T-helper 1 cell (primary cell): ENCODE data around the gene OLFML3.

Source experiments
- DNase-seq, 5 donors: peaks; one replicate each; pipeline ENCODE4 v3.0.0-alpha.2; 2012 to 2020

The OLFML3 gene

GRCh38 chr1:113949007-113949406 is 30.3 kb upstream of the OLFML3 start:
- no peak for DNase-seq

- no peak for DNase-seq
Measured at GRCh38 chr1:113950908-113951307, 28.4 kb upstream of the OLFML3 start.

GRCh38 chr1:113951719-113952118 is 27.6 kb upstream of the OLFML3 start:
- no peak for DNase-seq

GRCh38 chr1:113957984-113958383 is 21.3 kb upstream of the OLFML3 start:
- DNase-seq = no peak

GRCh38 chr1:113958691-113959090 is 20.6 kb upstream of the OLFML3 start:
- DNase-seq = no peak

GRCh38 chr1:113963281-113963906 is 15.9 kb upstream of the OLFML3 start:
- DNase-seq = no peak

- DNase-seq = no peak
Measured at GRCh38 chr1:113965703-113966412, 13.4 kb upstream of the OLFML3 start.

- DNase-seq = no peak
Measured at GRCh38 chr1:113972954-113973353, 6.3 kb upstream of the OLFML3 start.

GRCh38 chr1:113975211-113975895 is 3.9 kb upstream of the OLFML3 start:
- DNase-seq = peak in 1 of 5 donors; percentile 24

GRCh38 chr1:113976609-113977278 is 2.5 kb upstream of the OLFML3 start:
- DNase-seq = no peak

- DNase-seq = no peak
Measured at GRCh38 chr1:113977906-113978305, 1.4 kb upstream of the OLFML3 start.

- no peak for DNase-seq
Measured at GRCh38 chr1:113980110-113980509, 836 bp downstream of the OLFML3 start.

- DNase-seq = no peak
Measured at GRCh38 chr1:113981962-113982931, 3.0 kb downstream of the OLFML3 start.

GRCh38 chr1:113982949-113983348 is 3.7 kb downstream of the OLFML3 start:
- no peak for DNase-seq

GRCh38 chr1:113983391-113983790 is 4.1 kb downstream of the OLFML3 start:
- DNase-seq = no peak

- DNase-seq = no peak
Measured at GRCh38 chr1:113983826-113984225, 4.6 kb downstream of the OLFML3 start.

GRCh38 chr1:113984710-113985109 is 5.4 kb downstream of the OLFML3 start:
- no peak for DNase-seq

- no peak for DNase-seq
Measured at GRCh38 chr1:113986802-113987201, 7.5 kb downstream of the OLFML3 start.

- DNase-seq = no peak
Measured at GRCh38 chr1:113987259-113987658, 8.0 kb downstream of the OLFML3 start.

GRCh38 chr1:113990530-113990929 is 11.3 kb downstream of the OLFML3 start:
- DNase-seq = no peak

- DNase-seq = no peak
Measured at GRCh38 chr1:113990961-113991360, 11.7 kb downstream of the OLFML3 start.

GRCh38 chr1:113991467-113991997 is 12.3 kb downstream of the OLFML3 start:
- no peak for DNase-seq
